Hepatic stellate cell (primary cell): ENCODE results near the gene POLD1.
"Not testable (repeated sequence)": the region's sequence is repeated elsewhere in the genome, so short reads cannot be mapped to it uniquely, and the experiment has no call there.

ENCODE experiments used
- DNase-seq: peaks from one replicate; pipeline ENCODE4 v3.0.0; 2011; ENCODE audit warnings: low spot score

POLD1 gene

GRCh38 chr19:50390952-50391351, 6.8 kb downstream of the POLD1 start:
- not testable (repeated sequence) for DNase-seq

GRCh38 chr19:50392759-50393158, 8.6 kb downstream of the POLD1 start:
- no peak for DNase-seq

GRCh38 chr19:50393589-50393988, 9.4 kb downstream of the POLD1 start:
- DNase-seq = no peak

DNA sequence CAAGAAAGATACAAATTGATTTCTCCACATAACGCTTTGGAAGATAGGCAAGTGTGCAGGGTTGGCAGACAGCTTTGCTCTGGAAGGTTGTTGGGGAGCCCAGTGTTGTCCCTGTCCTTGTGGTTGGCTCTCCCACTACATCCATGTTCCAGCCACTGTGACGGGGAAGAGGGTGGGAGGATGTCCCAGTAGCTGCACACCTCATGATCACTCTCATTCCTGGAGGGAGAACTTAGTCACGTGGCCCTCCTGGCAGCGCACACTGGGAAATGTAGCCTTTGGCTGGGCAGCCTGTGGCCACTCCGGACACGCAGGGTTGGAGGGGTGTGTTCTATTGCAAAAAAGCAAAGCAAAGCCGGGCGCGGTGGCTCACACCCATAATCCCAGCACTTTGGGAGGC, 9.9 kb downstream of the POLD1 start:
- DNase-seq = no peak

GRCh38 chr19:50398675-50399367, 14.7 kb downstream of the POLD1 start:
- DNase-seq = no peak

GRCh38 chr19:50399368-50399745, 15.2 kb downstream of the POLD1 start:
- no peak for DNase-seq

DNA sequence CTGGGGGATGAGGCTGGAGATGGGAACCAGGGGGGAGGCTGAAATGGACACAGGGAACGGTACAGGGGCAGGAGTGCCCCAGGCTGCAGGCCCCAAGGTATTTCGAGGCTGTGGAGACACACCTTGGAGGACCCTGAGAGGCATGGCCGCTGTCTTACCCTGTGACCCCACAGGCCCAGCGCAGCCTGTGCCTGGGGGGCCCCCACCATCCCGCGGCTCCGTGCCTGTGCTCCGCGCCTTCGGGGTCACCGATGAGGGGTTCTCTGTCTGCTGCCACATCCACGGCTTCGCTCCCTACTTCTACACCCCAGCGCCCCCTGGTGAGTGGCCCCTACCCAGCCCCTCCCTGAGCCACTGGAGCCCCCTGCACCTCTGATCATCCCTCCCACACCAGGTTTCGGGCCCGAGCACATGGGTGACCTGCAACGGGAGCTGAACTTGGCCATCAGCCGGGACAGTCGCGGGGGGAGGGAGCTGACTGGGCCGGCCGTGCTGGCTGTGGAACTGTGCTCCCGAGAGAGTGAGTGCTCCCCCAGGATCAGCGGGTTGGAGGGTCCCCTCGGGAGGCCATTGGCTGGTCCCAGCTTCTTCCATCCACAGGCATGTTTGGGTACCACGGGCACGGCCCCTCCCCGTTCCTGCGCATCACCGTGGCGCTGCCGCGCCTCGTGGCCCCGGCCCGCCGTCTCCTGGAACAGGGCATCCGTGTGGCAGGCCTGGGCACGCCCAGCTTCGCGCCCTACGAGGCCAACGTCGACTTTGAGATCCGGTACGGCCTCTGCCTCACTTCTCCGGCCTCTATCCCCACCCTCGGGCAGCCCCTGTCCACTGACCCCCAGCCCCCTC, 17.7 kb downstream of the POLD1 start:
- DNase-seq = no peak

- DNase-seq = no peak
These were observed 18.6 kb downstream of the POLD1 start for GRCh38 chr19:50402544-50403301.

- no peak for DNase-seq
These were observed 22.1 kb downstream of the POLD1 start for GRCh38 chr19:50406156-50406820.

DNA sequence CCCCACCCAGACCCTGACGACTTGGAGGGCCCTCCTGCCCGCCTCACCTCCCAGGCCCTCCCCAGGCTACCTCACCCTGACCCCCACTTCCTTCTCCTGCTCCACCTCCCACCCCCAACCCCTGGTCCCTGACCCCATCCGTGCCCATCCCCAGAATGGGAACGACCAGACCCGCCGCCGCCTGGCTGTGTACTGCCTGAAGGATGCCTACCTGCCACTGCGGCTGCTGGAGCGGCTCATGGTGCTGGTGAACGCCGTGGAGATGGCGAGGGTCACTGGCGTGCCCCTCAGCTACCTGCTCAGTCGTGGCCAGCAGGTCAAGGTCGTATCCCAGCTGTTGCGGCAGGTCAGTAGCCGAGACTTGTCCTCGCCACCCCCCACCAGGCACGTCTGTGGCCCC, 22.7 kb downstream of the POLD1 start:
- DNase-seq = no peak

DNA sequence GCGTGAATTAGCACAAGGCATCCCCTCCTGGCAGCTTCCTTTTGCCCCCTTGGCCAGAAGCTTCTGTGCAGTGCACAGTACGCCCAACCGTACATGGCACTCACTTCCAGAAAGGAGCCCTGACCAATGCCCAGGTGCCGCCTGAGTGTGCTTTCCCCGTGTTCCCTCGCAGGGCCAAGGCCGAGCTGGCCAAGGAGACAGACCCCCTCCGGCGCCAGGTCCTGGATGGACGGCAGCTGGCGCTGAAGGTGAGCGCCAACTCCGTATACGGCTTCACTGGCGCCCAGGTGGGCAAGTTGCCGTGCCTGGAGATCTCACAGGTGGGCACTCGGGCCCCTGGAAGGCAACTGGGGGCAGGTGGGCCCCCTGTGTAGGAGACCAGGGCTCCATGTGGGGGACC, 25.2 kb downstream of the POLD1 start:
- DNase-seq = no peak

DNA sequence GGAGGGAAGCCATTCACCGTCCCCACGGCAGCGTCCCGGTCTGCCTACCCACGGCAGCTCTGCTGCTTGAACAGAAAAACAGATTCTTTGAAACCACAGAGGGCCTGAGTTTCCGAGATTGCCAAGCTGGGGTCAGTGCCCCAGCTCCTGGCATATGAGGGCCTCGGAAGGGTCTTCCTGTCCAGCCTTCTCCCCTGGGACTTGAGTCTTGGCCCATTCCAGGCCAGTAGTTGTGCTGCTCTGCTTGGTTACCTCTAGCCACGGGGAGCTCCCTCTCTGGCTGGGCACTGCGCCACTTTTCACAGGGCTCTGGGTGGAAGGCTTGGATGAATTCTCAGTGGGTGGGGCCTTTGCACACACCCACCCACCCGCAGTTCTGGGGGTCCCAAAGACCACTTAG, 26.0 kb downstream of the POLD1 start:
- no peak for DNase-seq

GRCh38 chr19:50412419-50412818, 28.3 kb downstream of the POLD1 start:
- DNase-seq = no peak

DNA sequence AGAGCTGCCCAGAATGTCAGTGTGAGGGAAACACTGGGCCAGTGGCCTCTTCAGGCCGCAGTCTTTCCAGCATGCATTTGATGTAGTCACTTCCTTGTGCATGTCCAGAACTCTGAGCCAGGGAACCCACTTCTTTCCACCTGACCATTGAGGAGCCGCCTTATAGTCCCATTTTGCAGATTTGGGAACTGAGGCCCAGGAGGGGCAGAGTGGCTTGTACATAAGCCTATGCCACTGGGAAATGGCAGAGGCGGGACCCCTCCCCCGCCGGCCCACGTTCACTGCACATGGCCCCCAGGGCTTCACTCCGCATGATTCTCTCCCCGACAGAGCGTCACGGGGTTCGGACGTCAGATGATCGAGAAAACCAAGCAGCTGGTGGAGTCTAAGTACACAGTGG, 28.9 kb downstream of the POLD1 start:
- no peak for DNase-seq

GRCh38 chr19:50413531-50413930, 29.4 kb downstream of the POLD1 start:
- no peak for DNase-seq

DNA sequence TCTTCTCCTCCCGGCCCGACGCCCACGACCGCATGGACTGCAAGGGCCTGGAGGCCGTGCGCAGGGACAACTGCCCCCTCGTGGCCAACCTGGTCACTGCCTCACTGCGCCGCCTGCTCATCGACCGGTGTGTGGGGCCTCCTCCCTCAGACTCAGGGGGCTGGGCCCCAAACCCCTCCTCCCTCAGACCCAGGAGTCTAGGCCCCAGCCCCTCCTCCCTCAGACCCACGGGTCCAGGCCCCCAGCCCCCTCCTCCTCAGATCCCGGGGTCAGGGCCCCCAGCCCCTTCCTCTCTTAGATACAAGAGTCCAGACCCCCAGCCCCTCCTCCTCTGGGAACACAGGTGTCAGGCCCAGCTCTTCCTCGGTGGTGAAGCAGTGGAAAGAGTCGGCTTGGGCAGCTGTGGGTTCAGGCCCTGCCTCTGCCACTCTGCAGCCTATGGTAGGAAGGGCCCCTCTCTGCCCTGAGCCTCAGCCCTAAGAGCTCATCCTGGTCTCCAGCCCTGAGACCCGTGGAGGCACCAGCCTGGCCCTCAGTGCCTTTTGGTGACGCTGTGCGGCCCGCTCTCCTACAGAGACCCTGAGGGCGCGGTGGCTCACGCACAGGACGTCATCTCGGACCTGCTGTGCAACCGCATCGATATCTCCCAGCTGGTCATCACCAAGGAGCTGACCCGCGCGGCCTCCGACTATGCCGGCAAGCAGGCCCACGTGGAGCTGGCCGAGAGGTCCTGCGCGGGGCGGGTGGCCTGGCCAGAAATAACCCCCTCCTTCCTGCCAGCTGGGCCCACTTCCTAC, 30.9 kb downstream of the POLD1 start:
- peak; percentile 91 for DNase-seq

GRCh38 chr19:50415661-50416033, 31.5 kb downstream of the POLD1 start:
- DNase-seq = no peak

- no peak for DNase-seq
These were observed 32.2 kb downstream of the POLD1 start for GRCh38 chr19:50416034-50416977.

DNA sequence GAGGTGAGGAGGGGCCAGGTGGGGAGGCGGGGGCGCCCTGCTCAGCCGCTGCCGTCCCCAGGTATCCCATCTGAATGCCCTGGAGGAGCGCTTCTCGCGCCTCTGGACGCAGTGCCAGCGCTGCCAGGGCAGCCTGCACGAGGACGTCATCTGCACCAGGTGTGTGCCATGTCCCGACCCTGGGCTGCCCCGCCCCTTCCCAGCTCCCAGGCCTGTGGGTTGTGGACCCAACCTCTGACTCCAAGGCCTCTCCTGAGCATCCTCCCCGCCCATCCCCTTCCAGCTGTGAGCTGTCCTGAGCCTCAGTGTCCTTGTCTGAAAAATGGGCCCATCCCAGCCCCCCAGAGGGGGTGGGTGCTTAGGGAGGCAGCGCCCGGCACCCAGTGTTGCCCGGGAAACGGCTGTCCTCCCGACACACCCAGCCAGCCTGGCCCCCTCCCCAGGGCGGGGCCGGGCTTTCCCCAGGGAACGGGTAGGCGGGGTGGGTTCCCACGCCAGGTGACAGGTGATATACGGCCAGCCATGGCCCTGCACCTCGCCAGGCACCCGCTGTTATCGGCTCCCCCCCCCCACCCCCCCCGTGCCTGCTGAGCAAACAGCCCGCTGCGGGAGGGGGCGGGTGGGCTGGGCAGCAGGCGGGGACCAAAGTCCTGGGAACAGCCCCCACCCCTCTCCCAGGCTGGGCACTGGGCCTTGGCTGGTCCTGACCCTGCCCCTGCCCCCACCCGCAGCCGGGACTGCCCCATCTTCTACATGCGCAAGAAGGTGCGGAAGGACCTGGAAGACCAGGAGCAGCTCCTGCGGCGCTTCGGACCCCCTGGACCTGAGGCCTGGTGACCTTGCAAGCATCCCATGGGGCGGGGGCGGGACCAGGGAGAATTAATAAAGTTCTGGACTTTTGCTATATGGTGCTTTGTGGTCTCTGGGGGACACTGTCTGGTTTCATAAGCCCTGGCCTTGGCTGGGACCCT, 33.2 kb downstream of the POLD1 start:
- DNase-seq = no peak
